C1 segment of cervical spinal cord (tissue), 14 donors: ENCODE measurements around the gene CHST5.
A peak's percentile ranks its signal among the peaks of the same experiment; 100 is the strongest.

Source experiments
- DNase-seq, 14 donors: peaks; one replicate each; lab custom pipeline; 2025; lab: John Stamatoyannopoulos, UW

CHST5 gene

GRCh38 chr16:75506574-75506973 lies 29.3 kb downstream of the CHST5 start:
- peak in 3 of 14 donors; percentile 5 to 48 (median 5) for DNase-seq

GRCh38 chr16:75506107-75506506 lies 29.8 kb downstream of the CHST5 start:
- DNase-seq = no peak

GRCh38 chr16:75503801-75504200 lies 32.1 kb downstream of the CHST5 start:
- DNase-seq = no peak

- DNase-seq = no peak
Measured at GRCh38 chr16:75502916-75503605, 32.8 kb downstream of the CHST5 start.

GRCh38 chr16:75501820-75502219 lies 34.1 kb downstream of the CHST5 start:
- DNase-seq = peak in 5 of 14 donors; percentile 9 to 90 (median 23)

- DNase-seq = no peak
Measured at GRCh38 chr16:75501359-75501758, 34.5 kb downstream of the CHST5 start.

- DNase-seq = peak in 12 of 14 donors; percentile 39 to 83 (median 70)
Measured at GRCh38 chr16:75498605-75499322, 37.1 kb downstream of the CHST5 start.

GRCh38 chr16:75497558-75497957 lies 38.4 kb downstream of the CHST5 start:
- DNase-seq = peak in 3 of 14 donors; percentile 3 to 82 (median 15)

- peak in 13 of 14 donors; percentile 16 to 80 (median 65) for DNase-seq
Measured at GRCh38 chr16:75495076-75495674, 40.7 kb downstream of the CHST5 start, which contains the start of gene CHST6. Gene CHST6, minus strand, starts transcription at chr16:75495441. Its CDS starts 15,613 bp downstream, at chr16:75479828.

- DNase-seq = peak in 9 of 14 donors; percentile 43 to 71 (median 56)
Measured at GRCh38 chr16:75494661-75495075, 41.2 kb downstream of the CHST5 start.

- DNase-seq = peak in 5 of 14 donors; percentile 31 to 60 (median 41)
Measured at GRCh38 chr16:75494184-75494583, 41.7 kb downstream of the CHST5 start.

GRCh38 chr16:75491876-75492275 lies 44.0 kb downstream of the CHST5 start:
- DNase-seq = peak in 11 of 14 donors; percentile 9 to 74 (median 44)

GRCh38 chr16:75488322-75488721 lies 47.6 kb downstream of the CHST5 start:
- no peak for DNase-seq

GRCh38 chr16:75486676-75487313 lies 49.1 kb downstream of the CHST5 start:
- DNase-seq = no peak

- no peak for DNase-seq
Measured at GRCh38 chr16:75486014-75486675, 49.8 kb downstream of the CHST5 start.

GRCh38 chr16:75485230-75486013 lies 50.5 kb downstream of the CHST5 start:
- no peak for DNase-seq

GRCh38 chr16:75483222-75483621 lies 52.7 kb downstream of the CHST5 start:
- DNase-seq = no peak

GRCh38 chr16:75482434-75483205 lies 53.3 kb downstream of the CHST5 start:
- peak in 2 of 14 donors; percentile 13 to 14 for DNase-seq

- no peak for DNase-seq
Measured at GRCh38 chr16:75481475-75481874, 54.4 kb downstream of the CHST5 start.
